Astrocyte (in vitro differentiated cells and primary cell): ENCODE measurements around the gene BCAT1. TPM values are rescaled to one million over a fixed set of nuclear protein-coding genes. Genes with fewer than 3 reads are reported as not detected.
"Not testable (repeated sequence)": the region's sequence is repeated elsewhere in the genome, so short reads cannot be mapped to it uniquely, and the experiment has no call there.

ENCODE experiments used
- DNase-seq: peaks from one replicate; pipeline ENCODE4 v3.0.0-alpha.2; 2010; ENCODE audit warnings: low read depth
- FAIRE-seq: peaks from 2 replicates; lab custom pipeline; 2011; peaks lifted over from hg19 to GRCh38; lab: Jason Lieb, UNC
- H2AFZ ChIP-seq: 2 replicates; pipeline ENCODE4 v1.6.0; 2012; ENCODE audit warnings: low read depth, low read length, inconsistent platforms
- H3K27ac ChIP-seq: 2 replicates; pipeline ENCODE4 v1.5.1; 2011; ENCODE audit warnings: low read depth, low read length, inconsistent platforms
- H3K27me3 ChIP-seq: 2 replicates; pipeline ENCODE4 v1.6.0; 2011; ENCODE audit warnings: low read length, inconsistent platforms; ENCODE audit not compliant: insufficient read depth
- H3K36me3 ChIP-seq: 2 replicates; pipeline ENCODE4 v1.5.1; 2011; ENCODE audit warnings: low read length, inconsistent platforms; ENCODE audit not compliant: insufficient read depth
- H3K4me1 ChIP-seq: 2 replicates; pipeline ENCODE4 v1.5.1; 2011; ENCODE audit warnings: low read length, inconsistent platforms; ENCODE audit not compliant: insufficient read depth
- H3K4me2 ChIP-seq: 2 replicates; pipeline ENCODE4 v1.6.0; 2012; ENCODE audit warnings: low read length, inconsistent platforms
- H3K4me3 ChIP-seq: 2 replicates; pipeline ENCODE4 v1.5.1; 2011; ENCODE audit warnings: low read depth, mild to moderate bottlenecking, low read length, inconsistent platforms; ENCODE audit not compliant: insufficient read depth
- H3K79me2 ChIP-seq: 2 replicates; pipeline ENCODE4 v1.6.0; 2012; ENCODE audit warnings: mild to moderate bottlenecking, low read length, inconsistent platforms; ENCODE audit not compliant: insufficient read depth
- H3K9ac ChIP-seq: 2 replicates; pipeline ENCODE4 v1.6.0; 2012; ENCODE audit warnings: mild to moderate bottlenecking, low read length, inconsistent platforms
- H3K9me3 ChIP-seq: 2 replicates; pipeline ENCODE4 v1.5.1; 2012; ENCODE audit warnings: low read depth, mild to moderate bottlenecking, low read length, inconsistent platforms; ENCODE audit not compliant: insufficient read depth
- H4K20me1 ChIP-seq: 2 replicates; pipeline ENCODE4 v1.6.0; 2012; ENCODE audit warnings: low read length, inconsistent platforms; ENCODE audit not compliant: insufficient read depth
- H3K27ac Mint-ChIP-seq: one replicate; pipeline ENCODE4 v1.8.0; 2021; ENCODE audit warnings: mild to moderate bottlenecking, mixed read lengths; ENCODE audit not compliant: unreplicated experiment
- H3K27me3 Mint-ChIP-seq: one replicate; pipeline ENCODE4 v1.8.0; 2021; ENCODE audit warnings: low read depth, mixed read lengths; ENCODE audit not compliant: unreplicated experiment
- H3K36me3 Mint-ChIP-seq: one replicate; pipeline ENCODE4 v1.8.0; 2021; ENCODE audit warnings: low read depth, mixed read lengths; ENCODE audit not compliant: unreplicated experiment
- H3K4me1 Mint-ChIP-seq: one replicate; pipeline ENCODE4 v1.8.0; 2021; ENCODE audit warnings: low read depth, mixed read lengths; ENCODE audit not compliant: unreplicated experiment
- H3K4me3 Mint-ChIP-seq: one replicate; pipeline ENCODE4 v1.8.0; 2021; ENCODE audit warnings: mild to moderate bottlenecking, moderate library complexity, mixed read lengths; ENCODE audit not compliant: unreplicated experiment
- H3K9me3 Mint-ChIP-seq: one replicate; pipeline ENCODE4 v1.8.0; 2021; ENCODE audit warnings: mild to moderate bottlenecking, mixed read lengths; ENCODE audit not compliant: unreplicated experiment
- CTCF ChIP-seq: IDR thresholded peaks from 2 replicates; pipeline ENCODE4 v1.5.1; 2011; ENCODE audit warnings: low read depth, mild to moderate bottlenecking, inconsistent platforms, low read length, moderate library complexity; ENCODE audit not compliant: insufficient read depth
- EZH2 ChIP-seq: IDR thresholded peaks from 2 replicates; pipeline ENCODE4 v1.6.1; 2012; ENCODE audit warnings: mild to moderate bottlenecking, low read length, inconsistent platforms; ENCODE audit not compliant: insufficient read depth
- total RNA-seq: library from RNA; stranded (reverse); gene quantifications from 2 replicates; pipeline ENCODE4 v1.2.1, GENCODE V29; 2021

BCAT1 gene
- total RNA-seq, 1 donor from 2014 or later: 476 TPM

GRCh38 chr12:24853094-24853493 lies 95.8 kb downstream of the BCAT1 start:
- Mint-ChIP-seq H3K4me1 (peaks cover 42% of the 10 kb centered on the region), H3K27ac (no peak overlapping the region), H3K27me3 (no peaks in the 10 kb centered on the region), H3K4me3 (no peak overlapping the region), H3K9me3 (no peaks in the 10 kb centered on the region), H3K36me3 (peaks cover 29% of the 10 kb centered on the region)
- TF ChIP-seq CTCF: no peak
- no peak for TF ChIP-seq EZH2
- Histone ChIP-seq H3K36me3 (peaks cover 5% of the 10 kb centered on the region), H3K27ac (peak overlapping the region; percentile 61), H3K27me3 (no peaks in the 10 kb centered on the region), H3K4me3 (no peak overlapping the region), H3K4me2 (no peak overlapping the region), H4K20me1 (peaks cover 26% of the 10 kb centered on the region), H3K9me3 (no peaks in the 10 kb centered on the region), H2AFZ (no peak overlapping the region), H3K4me1 (peaks cover 25% of the 10 kb centered on the region), H3K9ac (no peak overlapping the region), H3K79me2 (peaks cover 8% of the 10 kb centered on the region)
- FAIRE-seq (no peak), DNase-seq (no peak)

- no peak for TF ChIP-seq EZH2
- peak; percentile 23 for TF ChIP-seq CTCF
- H3K27ac Mint-ChIP-seq: peak overlapping the region; percentile 38
- Histone ChIP-seq H3K27ac (no peak overlapping the region), H3K4me1 (peaks cover 25% of the 10 kb centered on the region), H3K27me3 (no peaks in the 10 kb centered on the region), H3K4me2 (no peak overlapping the region), H3K36me3 (peaks cover 5% of the 10 kb centered on the region), H2AFZ (no peak overlapping the region), H3K9ac (no peak overlapping the region), H4K20me1 (peaks cover 26% of the 10 kb centered on the region), H3K79me2 (peaks cover 8% of the 10 kb centered on the region), H3K4me3 (no peak overlapping the region), H3K9me3 (no peaks in the 10 kb centered on the region)
- FAIRE-seq (no peak), DNase-seq (no peak)
- H3K4me1 Mint-ChIP-seq: peaks cover 42% of the 10 kb centered on the region
- H3K36me3 Mint-ChIP-seq: peaks cover 26% of the 10 kb centered on the region
- no peaks in the 10 kb centered on the region for H3K9me3 Mint-ChIP-seq
- no peaks in the 10 kb centered on the region for H3K27me3 Mint-ChIP-seq
- H3K4me3 Mint-ChIP-seq: no peak overlapping the region
Observed at GRCh38 chr12:24852420-24852819, 96.5 kb downstream of the BCAT1 start.

- DNase-seq, H3K27ac ChIP-seq, FAIRE-seq, H3K27me3 ChIP-seq, H3K36me3 ChIP-seq, H3K79me2 ChIP-seq, H3K9me3 ChIP-seq, H3K27me3 Mint-ChIP-seq, H3K4me3 ChIP-seq, H3K4me3 Mint-ChIP-seq, H3K9ac ChIP-seq, H2AFZ ChIP-seq, H3K4me2 ChIP-seq, H3K9me3 Mint-ChIP-seq: not testable (repeated sequence)
- Mint-ChIP-seq H3K36me3 (peaks cover 22% of the 10 kb centered on the region), H3K4me1 (peaks cover 42% of the 10 kb centered on the region), H3K27ac (peak overlapping the region; percentile 22)
- Histone ChIP-seq H4K20me1 (peaks cover 26% of the 10 kb centered on the region), H3K4me1 (peaks cover 25% of the 10 kb centered on the region)
Observed at GRCh38 chr12:24851883-24852282, 97.0 kb downstream of the BCAT1 start.
